ENCODE results near the gene AQP12B.

Gene AQP12B

GRCh38 chr2:240711296-240711695, 28.6 kb upstream of the AQP12B start:
- Histone ChIP-seq H3K27me3 (ENCODE audit: insufficient read depth, low read length, poor library complexity) (peaks cover 14% of the 10 kb centered on the region), H3K9me3 (ENCODE audit: insufficient read depth, low read length, severe bottlenecking) (no peaks in the 10 kb centered on the region), H4K20me1 (ENCODE audit: insufficient read depth, low read length) (peaks cover 3% of the 10 kb centered on the region), H3K4me2 (ENCODE audit: insufficient read depth, low read length) (no peak overlapping the region), H3K79me2 (ENCODE audit: insufficient read depth, low read length) (no peaks in the 10 kb centered on the region), H3K4me1 (ENCODE audit: insufficient read depth, low read length) (no peaks in the 10 kb centered on the region), H2AFZ (ENCODE audit: low read depth, low read length) (no peak overlapping the region), H3K27ac (ENCODE audit: low read length) (no peak overlapping the region), H3K36me3 (ENCODE audit: insufficient read depth, low read length) (no peaks in the 10 kb centered on the region), H3K9ac (ENCODE audit: low read depth, low read length) (no peak overlapping the region), H3K4me3 (ENCODE audit: low read depth in 1 of 2, low read length in 2 of 2) (no peak overlapping the region)
- ATAC-seq (ENCODE audit: insufficient read depth, low read depth): no peak
- no peak for DNase-seq
- TF ChIP-seq CTCF (IDR thresholded peaks at IDR 0.05; ENCODE audit: borderline replicate concordance, extremely low read depth, low read length, poor library complexity, severe bottlenecking): no peak
- no peak for TF ChIP-seq EZH2 (IDR thresholded peaks at IDR 0.05; ENCODE audit: borderline replicate concordance, low read depth, low read length, severe bottlenecking)

- Histone ChIP-seq H2AFZ (ENCODE audit: low read depth, low read length) (no peak overlapping the region), H3K4me1 (ENCODE audit: insufficient read depth, low read length) (peaks cover 6% of the 10 kb centered on the region; the same call in 1 of the 2 replicates), H3K79me2 (ENCODE audit: insufficient read depth, low read length) (no peaks in the 10 kb centered on the region), H4K20me1 (ENCODE audit: insufficient read depth, low read length) (peaks cover 3% of the 10 kb centered on the region), H3K27me3 (ENCODE audit: insufficient read depth, low read length, poor library complexity) (peaks cover 36% of the 10 kb centered on the region), H3K9me3 (ENCODE audit: insufficient read depth, low read length, severe bottlenecking) (no peaks in the 10 kb centered on the region), H3K9ac (ENCODE audit: low read depth, low read length) (no peak overlapping the region), H3K4me3 (ENCODE audit: low read depth in 1 of 2, low read length in 2 of 2) (no peak overlapping the region), H3K27ac (ENCODE audit: low read length) (no peak overlapping the region), H3K36me3 (ENCODE audit: insufficient read depth, low read length) (no peaks in the 10 kb centered on the region), H3K4me2 (ENCODE audit: insufficient read depth, low read length) (no peak overlapping the region)
- DNase-seq (no peak), ATAC-seq (ENCODE audit: insufficient read depth, low read depth) (no peak)
- TF ChIP-seq CTCF (IDR thresholded peaks at IDR 0.05; ENCODE audit: borderline replicate concordance, extremely low read depth, low read length, poor library complexity, severe bottlenecking): no peak
- TF ChIP-seq EZH2 (IDR thresholded peaks at IDR 0.05; ENCODE audit: borderline replicate concordance, low read depth, low read length, severe bottlenecking): no peak
These were observed 25.8 kb upstream of the AQP12B start for GRCh38 chr2:240708457-240708856.

DNA sequence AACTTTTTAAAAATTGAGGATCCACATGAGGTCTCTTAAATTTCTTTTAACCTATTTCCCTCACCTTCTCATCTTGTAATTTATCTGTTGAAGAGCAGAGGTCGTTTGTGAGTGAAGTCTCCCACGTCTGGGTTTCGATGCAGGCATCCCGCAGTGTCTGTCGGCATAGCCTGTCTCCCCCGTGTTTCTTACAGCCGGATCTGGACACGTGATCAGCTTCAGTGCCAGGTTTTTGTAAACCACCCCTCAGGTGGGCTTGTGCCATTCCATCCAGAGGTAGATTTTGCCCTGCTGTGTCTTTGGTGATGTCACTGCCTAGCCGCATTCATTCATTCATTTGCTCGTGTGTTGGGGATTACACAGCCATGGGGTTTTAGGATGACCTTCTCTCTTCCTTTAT, 25.1 kb upstream of the AQP12B start:
- no peak overlapping the region for H3K27ac ChIP-seq (ENCODE audit: low read length)
- no peak overlapping the region for H2AFZ ChIP-seq (ENCODE audit: low read depth, low read length)
- no peak overlapping the region for H3K4me3 ChIP-seq (ENCODE audit: low read depth in 1 of 2, low read length in 2 of 2)
- DNase-seq: no peak
- TF ChIP-seq EZH2 (IDR thresholded peaks at IDR 0.05; ENCODE audit: borderline replicate concordance, low read depth, low read length, severe bottlenecking): no peak
- TF ChIP-seq CTCF (IDR thresholded peaks at IDR 0.05; ENCODE audit: borderline replicate concordance, extremely low read depth, low read length, poor library complexity, severe bottlenecking): no peak
- H3K27me3 ChIP-seq (ENCODE audit: insufficient read depth, low read length, poor library complexity): peaks cover 36% of the 10 kb centered on the region
- peaks cover 3% of the 10 kb centered on the region for H4K20me1 ChIP-seq (ENCODE audit: insufficient read depth, low read length)
- H3K4me2 ChIP-seq (ENCODE audit: insufficient read depth, low read length): no peak overlapping the region
- ATAC-seq (ENCODE audit: insufficient read depth, low read depth): no peak
- no peaks in the 10 kb centered on the region for H3K9me3 ChIP-seq (ENCODE audit: insufficient read depth, low read length, severe bottlenecking)
- peaks cover 6% of the 10 kb centered on the region; the same call in 1 of the 2 replicates for H3K4me1 ChIP-seq (ENCODE audit: insufficient read depth, low read length)
- no peaks in the 10 kb centered on the region for H3K36me3 ChIP-seq (ENCODE audit: insufficient read depth, low read length)
- H3K9ac ChIP-seq (ENCODE audit: low read depth, low read length): no peak overlapping the region
- H3K79me2 ChIP-seq (ENCODE audit: insufficient read depth, low read length): no peaks in the 10 kb centered on the region
